Left lung (tissue), 10 donors: Measurements from ENCODE around the gene ACOX3. TPM values are rescaled to one million over a fixed set of nuclear protein-coding genes. Genes with fewer than 3 reads are reported as not detected.
A peak's percentile ranks its signal among the peaks of the same experiment; 100 is the strongest.

Experiments
- ATAC-seq: fragments of 200-7000 bp; cut with Tn5 transposase; one replicate; pipeline ENCODE4 v1.9.1; 2020; ENCODE audit warnings: moderate library complexity
- DNase-seq, 4 donors: peaks; one replicate each; pipeline ENCODE4 v3.0.0-alpha.2; 2013 to 2020
- H3K27ac ChIP-seq, 2 donors: fragments of 200-600 bp; sonication (generic) in 1 of 2; one replicate each; pipeline versions ENCODE4 v1.5.0 to v1.8.0; 2020 to 2021
- H3K27me3 ChIP-seq, 2 donors: fragments of 200-600 bp; sonication (generic) in 1 of 2; one replicate each; pipeline versions ENCODE4 v1.5.0 to v1.8.0; 2020 to 2021
- H3K36me3 ChIP-seq, 2 donors: fragments of 200-600 bp; sonication (generic) in 1 of 2; one replicate each; pipeline versions ENCODE4 v1.5.0 to v1.8.0; 2020 to 2021
- H3K4me1 ChIP-seq, 2 donors: fragments of 200-600 bp; one replicate each; pipeline ENCODE4 v1.8.0; 2021
- H3K4me3 ChIP-seq, 2 donors: fragments of 200-600 bp; sonication (generic) in 1 of 2; one replicate each; pipeline versions ENCODE4 v1.5.0 to v1.8.0; 2020 to 2021; ENCODE audit warnings: mild to moderate bottlenecking in 1 of 2
- H3K9me3 ChIP-seq, 2 donors: fragments of 200-600 bp; sonication (generic) in 1 of 2; one replicate each; pipeline versions ENCODE4 v1.5.0 to v1.8.0; 2020 to 2021
- intact Hi-C, 2 donors: fragments of 100-400 bp; cut with DNase I; formaldehyde crosslinking; loops; one replicate each; pipeline versions ENCODE4 v1.11.2 to v1.14.2; 2022
- polyA plus RNA-seq, 6 donors: library from polyadenylated mRNA; unstranded; fragments of 120-200 nt; gene quantifications; one replicate each; pipeline ENCODE4 v1.2.1, GENCODE V29; 2013; ENCODE audit not compliant: insufficient read length in 6 of 6
- total RNA-seq, 2 donors: library from RNA; stranded (reverse); fragmentation: NEBNext Ultra II Directional; extraction: Animal tissue kit (Norgen Biotek cat#: 25700); gene quantifications; one replicate each; pipeline ENCODE4 v1.2.1, GENCODE V29; 2021
- TF ChIP-seq, protein P1 (sequence below), 2 donors: fragments of 200-600 bp; sonication (generic) in 1 of 2; IDR thresholded peaks; one replicate each; pipeline versions ENCODE4 v1.5.0 to v1.8.0; 2021; ENCODE audit warnings: antibody characterized with exemption in 2 of 2
- donor health status: DM: no; HTN: yes; CAD: no.
- donor health status: DM: no; HTN: no; CAD: no.

The ACOX3 gene
- total and polyA plus RNA-seq, 8 donors: 19.9 to 31.7 (median 23.4) TPM

GRCh38 chr4:8369426-8370105 lies 71.0 kb downstream of the ACOX3 start:
- Histone ChIP-seq H3K4me1 (no peaks in the 10 kb centered on the region), H3K36me3 (peaks cover 0 to 29% of the 10 kb centered on the region in 2 donors), H3K27me3 (no peaks in the 10 kb centered on the region), H3K9me3 (no peaks in the 10 kb centered on the region), H3K27ac (no peak overlapping the region), H3K4me3 (no peak overlapping the region)
- intact Hi-C loops: no loop called here
- no peak for ATAC-seq
- DNase-seq: peak in 1 of 4 donors; percentile 61
- TF ChIP-seq, protein P1, sequence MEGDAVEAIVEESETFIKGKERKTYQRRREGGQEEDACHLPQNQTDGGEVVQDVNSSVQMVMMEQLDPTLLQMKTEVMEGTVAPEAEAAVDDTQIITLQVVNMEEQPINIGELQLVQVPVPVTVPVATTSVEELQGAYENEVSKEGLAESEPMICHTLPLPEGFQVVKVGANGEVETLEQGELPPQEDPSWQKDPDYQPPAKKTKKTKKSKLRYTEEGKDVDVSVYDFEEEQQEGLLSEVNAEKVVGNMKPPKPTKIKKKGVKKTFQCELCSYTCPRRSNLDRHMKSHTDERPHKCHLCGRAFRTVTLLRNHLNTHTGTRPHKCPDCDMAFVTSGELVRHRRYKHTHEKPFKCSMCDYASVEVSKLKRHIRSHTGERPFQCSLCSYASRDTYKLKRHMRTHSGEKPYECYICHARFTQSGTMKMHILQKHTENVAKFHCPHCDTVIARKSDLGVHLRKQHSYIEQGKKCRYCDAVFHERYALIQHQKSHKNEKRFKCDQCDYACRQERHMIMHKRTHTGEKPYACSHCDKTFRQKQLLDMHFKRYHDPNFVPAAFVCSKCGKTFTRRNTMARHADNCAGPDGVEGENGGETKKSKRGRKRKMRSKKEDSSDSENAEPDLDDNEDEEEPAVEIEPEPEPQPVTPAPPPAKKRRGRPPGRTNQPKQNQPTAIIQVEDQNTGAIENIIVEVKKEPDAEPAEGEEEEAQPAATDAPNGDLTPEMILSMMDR (IDR thresholded peaks at IDR 0.05): no peak

DNA sequence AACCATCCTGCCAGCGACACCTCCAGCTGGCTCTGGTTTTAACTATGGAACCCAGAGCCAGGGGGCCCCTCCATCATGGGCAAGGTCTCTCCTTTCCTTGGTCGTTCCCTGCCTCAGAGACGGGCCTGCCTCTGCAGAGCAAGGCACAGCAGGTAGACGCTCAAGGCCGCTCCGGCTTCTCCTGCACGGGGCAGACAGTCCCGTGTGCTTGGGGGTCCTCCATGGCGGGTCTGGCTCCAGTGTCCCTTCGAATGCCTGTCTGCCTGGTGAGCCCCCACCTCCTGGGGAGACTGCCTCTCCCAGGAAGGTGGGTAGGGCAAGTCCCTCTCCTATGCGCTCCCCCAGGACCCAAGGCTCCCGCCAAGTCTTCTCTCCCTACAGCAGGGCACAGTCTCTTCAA lies 71.5 kb downstream of the ACOX3 start:
- DNase-seq: peak in 1 of 4 donors; percentile 67
- TF ChIP-seq, protein P1 (IDR thresholded peaks at IDR 0.05): no peak
- Histone ChIP-seq H3K9me3 (no peaks in the 10 kb centered on the region), H3K4me1 (no peaks in the 10 kb centered on the region), H3K27ac (no peak overlapping the region), H3K4me3 (no peak overlapping the region), H3K27me3 (no peaks in the 10 kb centered on the region), H3K36me3 (peaks cover 0 to 23% of the 10 kb centered on the region in 2 donors)
- no peak for ATAC-seq
- intact Hi-C loops: no loop called here

- intact Hi-C loops: no loop called here
- no peak for ATAC-seq
These were observed 72.5 kb downstream of the ACOX3 start for GRCh38 chr4:8368061-8368481.

GRCh38 chr4:8366601-8367000 lies 73.9 kb downstream of the ACOX3 start:
- DNase-seq: peak in 1 of 4 donors; percentile 53
- intact Hi-C loops: no loop called here
- TF ChIP-seq, protein P1 (IDR thresholded peaks at IDR 0.05): no peak

More at GRCh38 chr4:8368061-8368481, 72.5 kb downstream of the ACOX3 start:
- Histone ChIP-seq H3K36me3 (peaks cover 0 to 22% of the 10 kb centered on the region in 2 donors), H3K27ac (no peak overlapping the region), H3K27me3 (no peaks in the 10 kb centered on the region), H3K4me1 (no peaks in the 10 kb centered on the region), H3K9me3 (no peaks in the 10 kb centered on the region), H3K4me3 (no peak overlapping the region)
- DNase-seq: peak in 1 of 4 donors; percentile 57
- TF ChIP-seq, protein P1 (IDR thresholded peaks at IDR 0.05): no peak

DNA sequence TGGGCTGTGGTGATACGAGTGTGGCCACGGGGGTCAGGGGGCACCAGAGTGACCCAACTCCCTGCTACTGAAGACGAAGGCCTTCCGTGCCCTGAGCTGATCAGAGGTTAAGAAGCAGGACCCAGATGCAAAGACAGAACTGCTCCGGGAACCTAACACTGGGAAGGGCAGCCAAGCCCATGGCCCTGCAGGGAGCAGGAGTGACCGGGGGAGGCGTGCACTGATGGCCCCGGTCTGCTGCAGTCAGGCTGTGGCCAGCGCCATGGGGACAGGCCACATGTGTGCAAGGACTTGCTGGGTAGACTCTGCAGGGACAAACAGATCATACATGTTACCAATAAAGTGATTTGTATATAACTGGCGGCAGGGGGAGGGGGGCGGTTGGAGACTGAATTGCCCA lies 74.6 kb downstream of the ACOX3 start:
- peak in 1 of 4 donors; percentile 48 for DNase-seq
- Histone ChIP-seq H3K36me3 (peaks cover 0 to 22% of the 10 kb centered on the region in 2 donors), H3K9me3 (peaks cover 0 to 7% of the 10 kb centered on the region in 2 donors), H3K4me1 (no peaks in the 10 kb centered on the region), H3K27ac (no peak overlapping the region), H3K4me3 (no peak overlapping the region), H3K27me3 (no peaks in the 10 kb centered on the region)
- intact Hi-C loops: no loop called here
- TF ChIP-seq, protein P1 (IDR thresholded peaks at IDR 0.05): no peak
- no peak for ATAC-seq

More at GRCh38 chr4:8366601-8367000, 73.9 kb downstream of the ACOX3 start:
- peaks cover 0 to 6% of the 10 kb centered on the region in 2 donors for H3K9me3 ChIP-seq
- no peaks in the 10 kb centered on the region for H3K4me1 ChIP-seq
- ATAC-seq: no peak
- H3K27ac ChIP-seq: no peak overlapping the region
- H3K36me3 ChIP-seq: peaks cover 0 to 22% of the 10 kb centered on the region in 2 donors
- no peaks in the 10 kb centered on the region for H3K27me3 ChIP-seq
- H3K4me3 ChIP-seq: no peak overlapping the region
